ENCODE data around the gene ASCC2. TPM values are rescaled to one million over a fixed set of nuclear protein-coding genes. Genes with fewer than 3 reads are reported as not detected.

Gene ASCC2
- total and polyA plus RNA-seq, 2 experiments from 2014 or later, result 30.5 to 31.3 TPM

GRCh38 chr22:29877620-29878019 is 39.5 kb upstream of the ASCC2 start (continued):
- TF ChIP-seq CTCF (conservative IDR thresholded peaks at IDR 0.05; ENCODE audit: low read depth in 2 of 2) (no peak), STAT1 (IDR thresholded peaks at IDR 0.05; ENCODE audit: unreplicated experiment) (no peak), POLR2AphosphoS5 (IDR thresholded peaks at IDR 0.05; ENCODE audit: low read depth) (no peak), REST (IDR thresholded peaks at IDR 0.05; ENCODE audit: unreplicated experiment) (no peak), ETS1 (IDR thresholded peaks at IDR 0.05) (no peak), ZNF114 (CRISPR knock-in tag; IDR thresholded peaks at IDR 0.05) (no peak), NANOG (IDR thresholded peaks at IDR 0.05; ENCODE audit: borderline replicate concordance) (no peak), EZH2 (IDR thresholded peaks at IDR 0.05; ENCODE audit: low read depth, unreplicated experiment) (no peak), CREB1 (CRISPR knock-in tag; IDR thresholded peaks at IDR 0.05; ENCODE audit: low read depth) (no peak), EZH2phosphoT487 (IDR thresholded peaks at IDR 0.05; ENCODE audit: unreplicated experiment) (no peak), ZNF331 (CRISPR knock-in tag; IDR thresholded peaks at IDR 0.05; ENCODE audit: low read depth) (no peak)

- Mint-ChIP-seq H3K9me3 (no peaks in the 10 kb centered on the region; the same call in 2 of the 3 replicates), H3K4me3 (no peak overlapping the region), H3K36me3 (ENCODE audit: low read depth) (no peaks in the 10 kb centered on the region), H3K27me3 (ENCODE audit: insufficient read depth, low read depth, poor library complexity) (peaks cover 2% of the 10 kb centered on the region), H3K27ac (no peak overlapping the region), H3K4me1 (peaks cover 19% of the 10 kb centered on the region)
- Histone ChIP-seq H3K27ac (ENCODE audit: low read depth) (no peak overlapping the region), H3K27me3 (ENCODE audit: insufficient read depth) (no peaks in the 10 kb centered on the region), H3K4me1 (ENCODE audit: insufficient read depth) (peaks cover 6% of the 10 kb centered on the region), H2AFZ (no peak overlapping the region), H3K79me2 (replicated peaks; ENCODE audit: insufficient read depth) (no peaks in the 10 kb centered on the region), H4K20me1 (replicated peaks; ENCODE audit: insufficient read depth) (no peaks in the 10 kb centered on the region), H3F3A (replicated peaks; ENCODE audit: low read depth) (no peaks in the 10 kb centered on the region), H3K9me2 (ENCODE audit: insufficient read depth) (no peaks in the 10 kb centered on the region), H3K4me2 (no peak overlapping the region), H3K36me3 (ENCODE audit: insufficient read depth) (no peaks in the 10 kb centered on the region), H3K4me3 (no peak overlapping the region)
- ATAC-seq (no peak), DNase-seq (ENCODE audit: low spot score) (no peak)
- no peak for TF ChIP-seq CTCF (conservative IDR thresholded peaks at IDR 0.05; ENCODE audit: low read depth in 2 of 2)
- no peak for TF ChIP-seq ZNF331 (CRISPR knock-in tag; IDR thresholded peaks at IDR 0.05; ENCODE audit: low read depth)
- no peak for TF ChIP-seq ZNF114 (CRISPR knock-in tag; IDR thresholded peaks at IDR 0.05)
- no peak for TF ChIP-seq STAT1 (IDR thresholded peaks at IDR 0.05; ENCODE audit: unreplicated experiment)
- no peak for TF ChIP-seq ETS1 (IDR thresholded peaks at IDR 0.05)
- TF ChIP-seq NANOG (IDR thresholded peaks at IDR 0.05; ENCODE audit: borderline replicate concordance), result no peak
- TF ChIP-seq POLR2AphosphoS5 (IDR thresholded peaks at IDR 0.05; ENCODE audit: low read depth), result no peak
- TF ChIP-seq EZH2 (IDR thresholded peaks at IDR 0.05; ENCODE audit: low read depth, unreplicated experiment), result no peak
- no peak for TF ChIP-seq CREB1 (CRISPR knock-in tag; IDR thresholded peaks at IDR 0.05; ENCODE audit: low read depth)
- TF ChIP-seq REST (IDR thresholded peaks at IDR 0.05; ENCODE audit: unreplicated experiment), result no peak
Measured at GRCh38 chr22:29873943-29874342, 35.9 kb upstream of the ASCC2 start.
